ENCODE measurements around the gene SMIM9.

Gene SMIM9

DNA sequence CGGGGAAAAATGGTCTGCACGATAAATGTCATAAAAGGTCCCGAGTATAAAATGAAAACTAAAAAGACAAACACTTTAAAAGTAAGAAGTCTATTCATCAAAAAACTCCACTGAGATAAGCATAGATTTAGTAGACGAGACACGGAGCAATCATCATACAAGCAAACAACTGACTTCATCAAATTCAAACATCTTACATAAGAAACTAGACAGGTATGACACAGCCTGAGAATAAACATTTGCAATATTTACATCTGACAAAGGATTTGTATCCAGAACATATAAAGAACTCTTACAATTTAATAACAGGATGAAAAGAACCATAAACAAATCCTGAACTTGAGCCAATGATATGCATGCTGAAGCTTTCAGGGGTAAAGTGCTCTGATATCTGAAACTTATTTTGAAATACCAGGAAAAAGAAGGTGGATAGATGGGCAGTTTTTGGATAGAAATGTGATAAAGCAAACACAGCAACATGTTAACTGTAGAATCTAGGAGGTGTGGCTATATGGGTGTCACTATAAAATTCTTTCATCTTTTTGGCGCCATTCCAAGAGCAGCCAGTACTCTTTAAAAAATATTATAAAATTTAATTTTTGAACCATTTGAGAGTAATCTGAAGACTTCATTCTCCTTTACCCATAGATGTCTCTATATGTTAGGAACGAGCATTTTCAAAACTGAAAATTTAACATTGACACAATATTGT lies 41.2 kb downstream of the SMIM9 start:
- TF ChIP-seq, protein P1, sequence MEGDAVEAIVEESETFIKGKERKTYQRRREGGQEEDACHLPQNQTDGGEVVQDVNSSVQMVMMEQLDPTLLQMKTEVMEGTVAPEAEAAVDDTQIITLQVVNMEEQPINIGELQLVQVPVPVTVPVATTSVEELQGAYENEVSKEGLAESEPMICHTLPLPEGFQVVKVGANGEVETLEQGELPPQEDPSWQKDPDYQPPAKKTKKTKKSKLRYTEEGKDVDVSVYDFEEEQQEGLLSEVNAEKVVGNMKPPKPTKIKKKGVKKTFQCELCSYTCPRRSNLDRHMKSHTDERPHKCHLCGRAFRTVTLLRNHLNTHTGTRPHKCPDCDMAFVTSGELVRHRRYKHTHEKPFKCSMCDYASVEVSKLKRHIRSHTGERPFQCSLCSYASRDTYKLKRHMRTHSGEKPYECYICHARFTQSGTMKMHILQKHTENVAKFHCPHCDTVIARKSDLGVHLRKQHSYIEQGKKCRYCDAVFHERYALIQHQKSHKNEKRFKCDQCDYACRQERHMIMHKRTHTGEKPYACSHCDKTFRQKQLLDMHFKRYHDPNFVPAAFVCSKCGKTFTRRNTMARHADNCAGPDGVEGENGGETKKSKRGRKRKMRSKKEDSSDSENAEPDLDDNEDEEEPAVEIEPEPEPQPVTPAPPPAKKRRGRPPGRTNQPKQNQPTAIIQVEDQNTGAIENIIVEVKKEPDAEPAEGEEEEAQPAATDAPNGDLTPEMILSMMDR (IDR thresholded peaks at IDR 0.05; ENCODE audit: control insufficient read depth, extremely low read depth, insufficient read depth): no peak
- DNase-seq (ENCODE audit: low read depth): peak; percentile 46
- no peak overlapping the region for H3K4me3 ChIP-seq (ENCODE audit: low read depth, low read length)

DNA sequence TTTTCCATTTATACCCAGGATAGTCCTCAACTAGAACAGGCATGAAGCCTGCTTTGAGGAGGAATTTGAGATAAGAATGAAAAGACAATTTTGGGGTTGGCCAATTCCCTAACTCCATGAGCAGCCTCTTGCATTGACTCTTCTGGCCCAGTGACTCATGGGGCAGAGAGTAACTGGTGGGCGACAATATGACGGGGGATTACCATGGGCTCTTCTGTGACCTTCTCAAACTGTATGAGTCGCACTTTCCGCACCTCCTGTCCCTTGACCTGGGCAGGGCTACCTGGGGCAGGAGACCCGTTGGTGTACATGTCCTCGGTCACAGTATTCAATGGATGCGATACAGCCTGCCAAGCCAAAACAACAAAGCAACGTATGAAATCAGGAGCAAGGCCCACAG lies 42.5 kb downstream of the SMIM9 start:
- TF ChIP-seq, protein P1 (IDR thresholded peaks at IDR 0.05; ENCODE audit: control insufficient read depth, extremely low read depth, insufficient read depth): no peak
- no peak overlapping the region for H3K4me3 ChIP-seq (ENCODE audit: low read depth, low read length)
- DNase-seq (ENCODE audit: low read depth): no peak

DNA sequence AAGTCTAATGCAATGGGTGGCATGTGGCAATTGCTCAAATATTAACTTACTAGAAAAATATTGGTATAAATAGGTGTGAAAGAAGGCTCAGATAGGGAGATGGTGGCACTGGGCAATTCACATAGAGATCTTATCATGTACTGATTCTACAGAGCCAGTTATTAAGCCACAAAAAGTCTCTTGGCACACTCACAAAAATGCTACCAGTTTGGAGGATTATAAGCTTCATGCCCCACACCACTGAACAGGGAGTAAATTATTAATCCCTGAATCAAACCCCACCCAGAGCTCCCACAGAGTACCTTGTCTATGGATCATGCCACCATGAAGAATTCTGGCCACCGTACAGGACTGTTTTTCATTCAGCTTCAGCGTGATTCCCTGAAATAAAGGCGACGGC lies 43.0 kb downstream of the SMIM9 start:
- TF ChIP-seq, protein P1 (IDR thresholded peaks at IDR 0.05; ENCODE audit: control insufficient read depth, extremely low read depth, insufficient read depth): no peak
- no peak for DNase-seq (ENCODE audit: low read depth)
- no peak overlapping the region for H3K4me3 ChIP-seq (ENCODE audit: low read depth, low read length)

DNA sequence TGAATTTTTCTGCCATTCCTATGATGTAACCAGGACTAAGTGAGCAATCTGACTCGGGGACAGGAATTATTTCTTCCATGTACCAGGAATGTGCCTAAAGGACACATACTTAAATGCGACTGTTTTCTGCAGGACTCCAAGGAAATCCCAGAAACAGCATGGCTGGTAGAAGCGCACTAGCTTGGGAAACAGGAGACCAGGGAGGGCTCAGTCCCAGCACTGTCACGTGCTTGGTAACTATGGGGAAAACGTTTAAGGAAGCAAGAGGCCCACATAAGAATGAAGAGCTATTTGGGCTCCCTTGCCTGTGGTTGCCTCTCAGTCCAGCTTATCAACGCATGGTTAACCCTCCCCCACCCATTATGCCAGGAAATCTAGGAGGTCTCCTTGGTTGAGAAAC lies 48.7 kb downstream of the SMIM9 start:
- TF ChIP-seq, protein P1 (IDR thresholded peaks at IDR 0.05; ENCODE audit: control insufficient read depth, extremely low read depth, insufficient read depth): no peak
- no peak overlapping the region for H3K4me3 ChIP-seq (ENCODE audit: low read depth, low read length)
- DNase-seq (ENCODE audit: low read depth): no peak

DNA sequence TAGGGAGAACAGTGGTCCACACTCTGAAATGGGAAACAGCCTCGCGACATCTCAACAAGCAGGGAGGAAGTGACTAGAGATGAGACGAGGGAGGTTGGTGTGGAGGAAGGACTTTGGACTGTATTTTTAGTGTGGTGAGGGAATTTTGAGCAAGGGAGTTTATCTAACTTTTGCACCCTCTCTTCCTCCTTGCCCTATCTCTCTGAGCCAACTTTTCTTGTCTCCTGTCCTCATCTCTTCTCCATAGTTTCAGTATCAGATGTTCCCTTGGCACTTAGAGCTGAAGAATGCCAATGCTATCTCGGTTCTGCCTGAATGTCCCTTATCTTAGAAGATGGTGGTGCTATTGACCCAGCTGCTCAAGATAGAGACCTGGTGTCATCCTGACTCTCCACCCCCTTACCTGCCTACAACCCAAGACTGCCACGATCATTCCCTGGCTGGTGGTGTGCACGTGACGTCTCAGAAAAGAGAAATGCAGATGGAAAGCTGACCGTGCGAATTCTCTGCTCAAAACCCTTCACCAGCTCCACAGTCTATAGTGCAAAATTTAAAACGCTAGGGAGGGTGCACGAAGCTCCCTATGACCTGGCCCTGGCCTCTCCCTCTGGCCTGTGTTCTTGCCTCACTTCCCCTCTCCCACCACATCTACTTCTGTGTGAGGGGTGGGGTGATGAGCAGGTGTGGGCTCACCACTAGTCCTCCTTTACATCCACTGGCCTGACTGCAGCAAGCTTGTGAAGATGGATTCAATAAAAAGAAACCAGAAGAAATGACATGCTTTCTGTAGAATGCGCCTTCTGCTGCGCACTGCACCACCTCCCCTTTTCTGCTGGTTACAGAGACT lies 50.1 kb downstream of the SMIM9 start:
- no peak for DNase-seq (ENCODE audit: low read depth)
- TF ChIP-seq, protein P1 (IDR thresholded peaks at IDR 0.05; ENCODE audit: control insufficient read depth, extremely low read depth, insufficient read depth): no peak
- no peak overlapping the region for H3K4me3 ChIP-seq (ENCODE audit: low read depth, low read length)

DNA sequence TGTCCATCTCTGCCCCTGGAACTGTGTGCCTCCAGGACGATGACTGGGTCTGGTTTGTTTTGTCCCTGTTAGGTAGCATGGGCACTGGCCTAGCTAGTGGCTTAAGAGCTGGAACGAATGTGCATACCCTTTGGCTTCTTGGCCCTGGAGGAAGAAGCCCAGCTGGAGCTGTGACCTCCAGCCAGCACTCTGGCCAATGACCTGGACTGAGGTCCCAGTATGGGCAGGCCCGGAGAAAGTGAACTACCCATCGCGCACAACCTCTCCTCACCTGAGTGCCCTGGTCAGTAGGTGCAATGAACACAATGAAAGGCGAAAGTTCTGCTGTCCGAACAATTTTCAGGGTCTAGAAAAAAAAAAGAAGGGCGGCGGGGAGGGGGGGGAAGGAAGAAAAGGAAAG lies 53.5 kb downstream of the SMIM9 start:
- no peak for DNase-seq (ENCODE audit: low read depth)
- no peak overlapping the region for H3K4me3 ChIP-seq (ENCODE audit: low read depth, low read length)
- TF ChIP-seq, protein P1 (IDR thresholded peaks at IDR 0.05; ENCODE audit: control insufficient read depth, extremely low read depth, insufficient read depth): no peak

All from LNCaP clone FGC (cell line).